NCI-H460 (cell line): ENCODE results near the gene TEX261. TPM values are rescaled to one million over a fixed set of nuclear protein-coding genes. Genes with fewer than 3 reads are reported as not detected.
A peak's percentile ranks its signal among the peaks of the same experiment; 100 is the strongest.
"Not testable (repeated sequence)": the region's sequence is repeated elsewhere in the genome, so short reads cannot be mapped to it uniquely, and the experiment has no call there.

Experiments used
- DNase-seq: peaks from one replicate; pipeline ENCODE4 v3.0.0-alpha.2; 2016; ENCODE audit warnings: low read depth; ENCODE audit errors: extremely low read depth
- polyA plus RNA-seq: library from polyadenylated mRNA; depleted of rRNA; stranded (reverse); fragments of >200 nt; gene quantifications from 2 replicates; pipeline ENCODE4 v1.2.3, GENCODE V29; 2014; cell fraction: nucleus; rRNA removed
- total RNA-seq: library from RNA; depleted of rRNA; stranded (reverse); fragments of >200 nt; shearing (Covaris generic); gene quantifications from 2 replicates; pipeline ENCODE4 v1.2.3, GENCODE V29; 2014; rRNA removed

TEX261 gene
- 27.6 and 31.6 TPM in 2 replicates for total RNA-seq
- 36.0 and 49.1 TPM in 2 replicates for polyA plus RNA-seq

DNA sequence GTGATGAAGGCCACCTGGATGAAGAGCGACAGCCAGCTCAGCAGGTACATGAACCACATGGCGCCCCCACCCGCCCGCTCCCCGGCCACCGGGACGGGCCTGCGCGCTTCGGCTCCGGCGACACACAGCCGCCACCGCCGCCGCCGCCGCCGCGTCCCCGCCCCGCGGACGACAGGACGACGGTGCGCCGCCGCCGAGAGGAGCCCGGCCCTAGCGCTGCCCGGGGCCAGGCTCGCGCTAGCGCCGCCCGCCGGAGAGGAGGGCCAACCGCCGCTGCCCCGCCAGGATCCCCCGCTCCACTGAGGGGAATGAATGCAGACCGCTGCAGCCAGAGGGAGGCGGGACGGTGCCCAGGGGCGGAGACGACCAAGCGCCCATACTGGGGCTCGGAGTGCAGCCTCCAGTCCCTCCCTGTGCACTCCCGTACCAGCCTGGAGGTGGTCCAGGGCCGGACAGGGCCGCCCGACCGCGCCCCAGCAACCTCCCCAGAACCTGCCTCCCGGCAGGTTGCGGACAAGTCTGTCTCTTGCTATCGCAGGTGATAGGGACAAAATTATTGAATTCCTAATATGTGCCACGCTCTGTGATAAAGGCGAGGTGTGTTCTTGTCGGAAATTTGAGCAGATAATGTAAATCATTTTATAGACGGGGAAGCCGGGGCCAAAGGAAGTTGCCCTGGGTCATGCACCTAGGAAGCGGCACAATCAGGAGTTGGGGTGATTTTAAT lies at the start of gene TEX261:
TEX261 (minus strand) TSS at position 175 of the 727 bp plus-strand sequence; CDS start at position 59, 116 bp downstream.
- DNase-seq = peak; percentile 85

DNA sequence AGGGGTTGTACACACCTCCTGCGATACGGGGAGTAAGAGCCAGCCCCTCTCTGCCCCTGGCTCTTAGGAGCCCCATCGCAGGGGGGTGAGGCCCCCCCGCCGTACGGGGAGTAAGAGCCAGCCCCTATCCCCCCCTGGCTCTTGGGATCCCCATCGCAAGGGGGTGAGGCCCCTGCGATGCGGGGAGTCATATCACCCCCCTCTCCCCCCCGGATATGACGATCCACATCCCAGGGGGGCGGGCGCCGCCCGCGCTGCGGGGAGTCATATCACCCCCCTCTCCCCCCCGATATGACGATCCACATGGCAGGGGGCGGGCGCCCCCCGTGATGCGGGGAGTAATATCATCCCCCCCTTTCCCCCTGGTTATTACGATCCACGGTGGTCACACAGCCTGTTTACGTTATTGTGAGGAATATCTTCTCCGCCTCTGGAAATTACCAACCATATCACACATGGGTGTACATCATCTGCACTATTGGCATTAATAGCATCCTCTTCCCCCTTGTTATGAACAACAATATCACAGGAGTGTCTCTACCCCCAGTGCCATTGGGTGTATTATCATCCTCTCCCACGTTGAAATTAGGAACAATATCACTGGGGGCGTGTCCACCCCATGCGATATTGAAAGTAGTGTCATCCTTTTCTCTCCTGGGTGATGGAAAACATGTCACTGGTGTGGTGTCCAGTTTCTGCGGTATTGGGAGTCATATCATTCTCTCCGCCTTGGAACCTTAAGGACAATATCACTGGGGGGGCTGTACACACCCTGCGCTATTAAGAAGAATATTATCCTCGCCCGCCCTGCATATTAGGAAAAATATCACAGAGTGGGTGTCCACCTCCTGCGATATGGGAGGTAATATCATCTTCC lies 49.1 kb upstream of the TEX261 start:
- DNase-seq = no peak

DNA sequence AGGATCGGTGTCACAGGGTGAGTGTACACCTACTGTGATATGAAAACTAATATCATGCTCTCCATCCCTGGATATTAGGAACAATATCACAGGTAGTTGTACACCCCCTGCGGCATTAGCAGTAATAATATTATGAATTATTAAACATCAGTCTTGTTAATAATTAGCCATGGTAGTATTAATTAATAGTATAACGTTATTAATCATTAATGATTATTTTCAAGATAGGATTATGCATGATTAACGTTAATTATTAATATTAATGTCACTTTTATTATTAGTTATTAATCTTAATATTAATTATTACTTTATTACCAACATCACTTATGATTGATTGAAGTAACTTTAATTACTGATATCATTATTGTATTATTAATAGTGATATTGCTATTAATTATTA lies 47.6 kb upstream of the TEX261 start:
- no peak for DNase-seq

DNA sequence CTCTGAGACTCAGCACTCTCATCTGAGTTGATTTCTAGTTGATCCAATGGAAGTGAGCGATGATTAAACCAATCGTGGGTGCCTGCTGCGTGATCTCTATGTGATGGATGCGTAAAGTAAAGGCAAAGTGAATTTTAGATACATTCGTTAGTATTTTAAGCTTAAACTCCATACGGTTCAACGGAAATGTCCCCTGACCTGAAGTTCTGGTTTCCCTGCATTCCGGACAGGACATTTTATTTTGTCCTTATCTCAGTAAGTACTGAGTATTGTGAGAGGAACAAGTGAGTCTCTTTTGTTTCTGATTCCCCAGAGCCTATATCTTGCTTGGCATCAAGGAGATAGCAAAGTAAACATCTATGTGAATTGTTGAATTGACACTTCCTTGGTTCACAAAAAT lies 41.6 kb upstream of the TEX261 start:
- not testable (repeated sequence) for DNase-seq

DNA sequence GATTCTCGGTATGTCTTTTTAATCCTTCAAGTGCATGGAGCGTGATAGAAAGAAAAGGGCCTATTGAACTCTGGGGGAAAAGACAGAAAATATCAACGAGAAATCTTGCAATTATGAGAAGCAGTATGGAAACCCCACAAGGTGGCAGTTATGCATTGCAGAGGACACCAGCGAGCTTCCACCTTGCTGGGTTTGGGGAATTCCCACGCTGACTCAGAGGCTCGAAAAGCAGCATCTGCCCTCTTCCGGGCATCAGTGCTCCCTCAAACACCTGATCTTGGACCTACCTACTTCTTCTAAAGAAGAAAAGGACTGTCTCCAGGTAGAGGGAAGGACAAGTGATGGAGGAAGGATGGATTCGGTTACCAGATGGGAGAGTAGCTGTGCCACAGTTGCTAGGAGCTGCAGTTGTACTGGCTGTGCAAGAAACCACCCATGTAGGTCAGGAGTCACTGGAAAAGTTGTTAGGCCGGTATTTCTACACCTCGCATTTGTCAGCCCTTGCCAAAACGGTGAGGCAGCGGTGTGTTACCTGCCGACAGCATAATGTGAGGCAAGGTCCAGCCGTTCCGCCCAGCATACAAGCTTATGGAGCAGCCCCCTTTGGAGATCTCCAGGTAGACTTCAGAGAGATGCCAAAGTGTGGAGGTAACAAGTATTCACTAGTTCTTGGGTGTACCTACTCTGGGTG lies 29.0 kb upstream of the TEX261 start:
- DNase-seq = not testable (repeated sequence)

DNA sequence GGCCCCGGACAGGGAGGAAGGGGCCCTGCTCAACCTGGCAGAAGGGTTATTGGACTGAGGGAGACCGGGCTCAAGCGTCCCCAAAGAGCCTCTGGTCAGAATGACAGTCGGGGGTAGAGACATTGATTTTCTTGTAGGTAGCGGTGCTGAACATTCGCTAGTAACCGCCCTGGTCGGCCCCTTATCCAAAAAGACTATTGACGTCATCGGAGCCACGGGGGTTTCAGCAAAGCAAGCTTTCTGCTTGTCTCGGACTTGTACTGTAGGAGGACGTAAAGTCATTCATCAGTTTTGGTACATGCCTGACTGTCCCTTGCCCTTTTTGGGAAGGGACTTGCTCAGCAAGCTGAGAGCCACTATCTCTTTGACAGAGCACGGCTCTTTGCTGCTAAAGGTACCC lies 26.7 kb upstream of the TEX261 start:
- DNase-seq = not testable (repeated sequence)

DNA sequence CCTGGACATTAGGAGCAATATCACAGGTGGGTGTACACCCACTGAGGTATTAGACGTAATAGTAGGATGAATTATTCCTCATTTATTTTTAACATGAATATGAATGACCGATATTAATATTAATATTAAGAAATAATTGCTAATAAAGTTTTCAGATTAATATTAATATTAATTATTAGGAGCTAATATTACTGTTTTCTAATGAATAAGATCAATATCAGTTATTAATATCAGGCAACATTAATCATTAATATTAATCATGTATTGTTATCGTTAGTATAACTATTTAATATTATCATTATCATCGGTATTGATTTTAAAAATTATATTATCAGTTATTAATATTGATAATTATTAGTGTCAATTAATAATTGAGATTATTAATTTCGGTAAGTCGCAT lies 25.3 kb upstream of the TEX261 start:
- not testable (repeated sequence) for DNase-seq

DNA sequence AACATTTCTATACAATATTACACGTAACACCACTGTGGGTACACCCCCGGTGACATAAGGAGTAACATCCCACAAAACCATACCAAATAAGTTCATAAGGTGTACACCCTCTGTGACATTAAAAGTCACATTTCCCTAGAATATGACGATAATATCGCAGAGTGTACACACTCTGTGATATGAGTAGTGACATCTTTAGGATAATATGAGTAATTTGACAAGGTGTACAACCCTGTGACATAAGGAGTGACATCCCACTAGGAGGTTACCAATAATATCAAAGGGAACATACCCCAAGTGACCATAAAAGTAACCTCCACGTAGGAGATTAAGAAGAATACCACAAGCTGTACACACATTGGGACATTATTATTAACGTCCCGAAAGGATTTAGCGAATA lies 24.0 kb upstream of the TEX261 start:
- DNase-seq = no peak

DNA sequence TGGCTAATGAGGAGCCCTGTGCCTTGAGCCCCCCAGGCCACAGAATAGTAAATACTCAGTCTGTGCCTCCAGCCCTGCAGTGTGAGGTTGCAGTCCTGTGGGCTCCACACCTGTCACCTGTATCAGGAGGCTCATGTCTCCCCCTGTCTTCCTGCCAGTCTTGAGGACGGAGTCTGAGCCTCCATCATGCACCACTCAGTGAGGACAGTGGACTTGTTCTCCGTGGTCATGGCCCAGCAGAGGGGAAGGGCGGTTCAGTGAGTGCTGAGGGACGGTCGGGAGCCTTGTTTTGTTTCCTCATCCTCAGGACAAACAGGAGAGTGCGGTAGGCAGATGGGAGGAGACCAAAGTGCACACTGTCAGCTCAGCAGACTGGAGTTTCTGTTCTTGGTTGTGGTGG lies 17.1 kb upstream of the TEX261 start:
- not testable (repeated sequence) for DNase-seq

DNA sequence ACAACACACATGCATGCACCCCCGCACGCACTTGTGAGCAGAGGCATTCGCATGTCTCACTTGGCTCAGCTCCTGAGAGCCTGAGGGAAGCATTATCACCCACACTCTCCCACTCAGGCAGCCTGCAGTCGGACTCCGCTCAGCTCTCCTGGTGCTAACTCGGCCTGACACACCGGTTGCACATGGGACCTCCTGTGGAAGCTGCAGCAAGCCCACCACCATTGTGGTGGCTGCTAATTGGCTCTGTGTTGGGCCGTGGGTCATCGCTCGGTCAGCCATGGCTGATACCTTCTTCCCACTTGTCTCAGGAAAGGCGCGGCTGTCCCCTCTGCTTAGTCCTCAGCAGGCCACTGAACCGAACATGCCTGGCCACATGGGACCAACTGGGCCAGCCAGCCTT lies 13.7 kb upstream of the TEX261 start:
- no peak for DNase-seq

DNA sequence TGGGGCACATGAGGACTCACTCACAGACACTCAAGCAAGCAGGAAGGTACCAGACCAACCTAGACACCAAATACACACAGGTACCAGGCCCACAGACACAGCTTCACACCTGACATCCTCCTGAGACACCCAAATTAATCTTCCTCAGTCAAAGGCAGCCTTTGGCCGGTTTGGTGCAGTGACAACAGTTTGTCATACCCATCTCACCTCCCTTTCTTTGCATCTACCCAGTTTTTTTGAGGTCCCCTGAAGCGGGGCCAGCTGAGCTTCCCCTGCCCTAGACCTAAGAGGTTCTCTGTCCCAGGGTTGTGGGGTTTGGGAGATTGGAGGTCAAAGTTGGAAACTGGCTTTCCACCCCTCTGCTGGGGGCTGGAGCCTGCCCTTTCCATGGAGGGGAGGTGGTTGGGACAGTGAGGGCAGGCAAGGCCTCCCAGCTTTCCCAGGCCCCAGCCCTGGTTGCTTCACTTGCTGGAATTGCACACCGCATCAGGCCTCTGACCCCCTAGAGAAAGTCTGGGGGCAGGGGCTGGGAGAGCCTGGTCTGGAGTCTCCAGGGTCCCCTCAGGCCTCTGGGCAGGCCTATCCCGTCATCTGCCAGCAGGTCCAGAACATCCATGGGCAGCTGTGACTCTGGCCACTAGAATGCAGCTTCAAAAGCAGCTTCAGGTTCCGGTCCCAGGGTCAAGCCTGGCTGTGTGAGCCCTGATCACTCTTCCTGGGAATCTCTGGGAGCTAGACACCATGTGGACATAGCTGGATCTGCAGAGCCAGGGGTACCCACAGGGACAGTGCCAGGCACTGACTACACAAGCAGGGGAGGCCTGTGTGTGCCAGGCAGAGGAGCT lies 12.5 kb upstream of the TEX261 start:
- no peak for DNase-seq

DNA sequence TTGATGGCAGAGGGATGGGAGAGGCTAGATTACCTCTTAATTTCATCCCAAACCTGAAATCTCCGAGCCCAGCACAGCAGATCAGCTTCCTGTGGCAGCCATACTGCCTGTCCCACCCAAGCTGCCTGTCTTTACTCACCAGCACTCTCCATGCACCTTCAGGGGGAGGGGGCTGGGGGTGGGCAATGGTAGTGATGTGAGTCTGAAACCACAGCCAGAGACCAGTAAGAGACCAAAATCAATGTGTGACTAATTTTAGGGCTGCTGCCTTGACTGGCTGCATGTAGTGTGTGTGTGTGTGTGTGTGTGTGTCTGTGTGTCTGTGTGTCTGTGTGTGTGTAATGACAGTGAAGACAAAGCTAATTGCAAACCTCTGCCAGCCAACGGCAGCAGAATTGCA lies 11.7 kb upstream of the TEX261 start:
- no peak for DNase-seq

DNA sequence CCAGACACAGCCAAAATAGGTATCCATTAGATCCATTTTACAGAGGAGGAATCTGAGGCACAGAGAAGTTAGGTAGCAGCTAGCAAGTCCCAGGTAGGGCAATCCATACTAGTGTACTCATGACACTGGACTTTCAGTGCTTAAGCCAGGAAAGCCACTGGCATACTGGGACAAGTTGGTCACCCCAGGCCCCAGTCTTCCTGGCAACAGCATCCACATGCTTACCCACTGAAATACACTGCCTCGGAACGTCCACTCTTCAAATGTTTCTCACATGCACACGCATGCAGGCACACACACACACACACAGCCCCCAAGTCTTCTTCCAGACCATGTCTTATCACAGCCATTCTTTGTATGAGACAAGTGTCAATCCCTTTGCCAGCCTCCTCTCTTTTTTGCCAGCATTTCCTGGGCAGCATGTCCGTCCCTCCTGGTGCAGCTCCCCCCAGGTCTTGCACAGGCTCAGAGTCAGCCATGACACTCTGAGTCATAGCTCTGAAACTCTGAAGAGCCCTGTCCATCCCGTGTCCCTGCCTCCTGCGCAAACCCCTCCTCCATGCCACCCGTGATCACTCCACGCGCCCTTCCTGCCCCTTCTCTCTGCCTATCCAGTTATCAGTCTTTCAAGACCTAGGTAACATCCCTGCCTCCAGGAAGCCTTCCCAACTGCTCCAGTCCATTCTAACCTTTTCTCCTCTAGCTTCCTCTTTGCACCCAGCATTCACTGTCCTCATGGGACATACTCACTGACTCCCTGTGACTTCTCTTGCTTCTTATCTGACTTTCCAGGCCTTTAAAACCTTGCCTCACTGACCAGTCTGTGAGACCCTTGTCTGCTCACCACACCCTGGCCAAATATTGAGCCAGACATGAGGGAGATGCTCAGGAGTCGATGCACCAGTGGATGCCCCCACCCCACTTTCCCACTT lies 10.9 kb upstream of the TEX261 start:
- DNase-seq = no peak

DNA sequence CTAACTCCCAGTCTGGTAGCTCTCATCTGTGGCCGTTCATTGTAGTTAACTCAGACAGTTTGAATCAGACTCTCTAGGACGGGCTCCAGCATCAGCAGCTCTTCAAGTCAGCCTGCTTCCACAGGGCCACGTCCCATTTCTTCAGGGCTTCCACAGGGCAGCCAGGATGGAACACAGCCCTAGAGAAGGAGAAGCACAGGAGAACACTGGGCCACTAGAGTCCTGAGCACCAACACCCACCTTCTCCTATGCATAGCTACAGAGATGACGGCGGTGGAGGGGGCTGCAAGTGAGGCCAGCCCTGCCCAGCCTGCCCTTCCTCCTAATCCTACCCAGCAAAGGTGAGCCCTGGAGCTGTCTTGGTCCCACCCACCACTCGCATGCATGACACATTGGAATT lies 10.2 kb upstream of the TEX261 start:
- DNase-seq = no peak

DNA sequence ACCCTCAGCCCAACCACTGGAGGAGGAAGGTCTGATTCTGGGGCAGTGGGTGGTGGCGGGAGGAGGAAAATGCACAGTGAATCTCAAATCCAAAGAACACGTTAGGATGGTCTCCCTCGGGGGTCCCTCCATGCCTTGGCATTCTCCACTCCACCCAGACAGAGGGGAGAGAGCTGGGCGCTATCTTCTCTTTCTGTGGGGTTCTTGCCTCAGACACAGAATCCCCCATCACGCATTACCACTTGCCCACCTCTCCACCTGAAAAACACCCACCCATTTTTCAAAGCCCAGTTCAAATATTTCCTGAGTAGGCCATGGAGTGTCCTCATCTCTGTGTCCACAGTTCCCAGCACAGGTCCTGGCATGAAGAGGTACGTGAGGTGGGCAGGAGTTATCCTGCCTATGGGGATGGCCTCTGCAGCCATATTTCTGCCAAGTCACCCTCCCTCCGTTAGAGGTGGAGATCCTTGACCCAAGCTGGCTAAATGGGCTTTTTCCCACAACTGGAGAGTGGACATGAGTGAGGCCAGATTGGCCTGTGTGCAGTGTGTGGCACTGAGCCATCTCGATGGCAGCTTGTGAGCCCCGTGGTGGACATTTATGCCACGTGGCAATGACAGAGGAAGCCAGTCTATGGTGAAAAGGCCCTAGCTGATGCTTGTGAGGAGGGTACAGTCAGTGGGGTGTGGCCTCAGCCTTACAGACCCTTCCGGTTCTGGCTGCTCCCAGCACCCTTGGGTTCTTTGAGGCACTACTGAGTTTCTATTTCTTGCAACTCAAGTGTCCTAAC lies 9.5 kb upstream of the TEX261 start:
- DNase-seq = no peak

DNA sequence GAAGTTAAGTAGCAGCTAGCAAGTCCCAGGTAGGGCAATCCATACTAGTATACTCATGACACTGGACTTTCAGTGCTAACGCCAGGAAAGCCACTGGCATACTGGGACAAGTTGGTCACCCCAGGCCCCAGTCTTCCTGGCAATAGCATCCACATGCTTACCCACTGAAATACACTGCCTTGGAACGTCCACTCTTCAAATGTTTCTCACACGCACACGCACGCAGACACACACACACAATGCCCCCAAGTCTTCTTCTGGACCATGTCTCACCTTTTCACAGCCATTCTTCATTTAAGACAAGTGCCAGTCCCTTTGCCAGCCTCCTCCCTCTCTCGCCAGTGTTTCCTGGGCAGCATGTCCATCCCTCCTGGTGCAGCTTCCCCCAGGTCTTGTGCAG lies 8.7 kb upstream of the TEX261 start:
- no peak for DNase-seq

DNA sequence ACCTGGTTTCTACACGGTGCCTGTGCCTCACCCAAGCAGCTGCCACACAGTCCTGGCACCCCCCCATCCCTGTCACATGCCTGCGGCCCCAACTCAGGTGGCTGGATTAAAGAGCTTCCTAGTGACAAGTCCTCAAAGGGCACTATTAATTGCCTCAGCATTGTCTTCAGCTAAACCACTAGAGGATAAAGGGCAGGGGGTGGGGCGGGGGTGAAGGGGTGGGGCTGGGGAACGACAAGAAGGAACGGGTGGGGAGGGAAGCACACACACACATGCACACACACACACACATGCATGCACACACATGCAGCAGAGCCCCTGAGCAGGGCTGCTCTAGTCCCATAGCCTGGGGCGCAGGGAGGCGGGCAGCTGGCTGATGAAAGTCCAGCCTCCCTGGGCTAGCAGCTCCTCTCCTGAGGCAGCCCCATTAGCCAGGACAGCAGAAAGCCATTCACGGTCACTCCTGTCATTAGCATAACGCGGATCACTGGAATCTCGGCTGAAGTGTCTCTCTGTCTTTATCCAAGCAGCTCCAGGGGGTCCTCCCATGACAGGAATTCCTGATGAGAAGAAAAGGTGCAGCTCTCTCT lies 7.4 kb upstream of the TEX261 start:
- no peak for DNase-seq

DNA sequence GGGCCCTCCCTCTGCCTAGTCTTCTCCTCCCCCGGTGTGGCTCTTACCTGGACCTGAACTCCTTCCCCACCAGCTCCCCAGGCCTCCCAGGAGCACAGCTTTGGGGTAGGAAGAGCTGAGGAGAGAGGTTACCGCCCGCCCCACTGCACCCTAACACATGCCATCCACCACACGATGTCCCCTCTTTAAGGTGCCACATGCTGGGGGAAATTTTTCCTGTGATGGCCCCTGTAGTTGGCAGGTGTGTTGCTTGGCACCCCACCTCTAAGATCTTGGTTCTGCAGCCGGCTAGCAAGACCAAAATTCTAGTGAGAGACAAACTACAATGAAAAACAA lies 6.9 kb upstream of the TEX261 start:
- no peak for DNase-seq
